ENCODE measurements around the gene LDLRAD1.

- no peak for TF ChIP-seq CTCF (conservative IDR thresholded peaks at IDR 0.05)
- no peak for TF ChIP-seq EZH2 (IDR thresholded peaks at IDR 0.05; ENCODE audit: low read depth)
Measured at GRCh38 chr1:54003249-54003646, 14.7 kb downstream of the LDLRAD1 start.
